Calu3 (cell line): ENCODE measurements around the gene MYOC. TPM values are rescaled to one million over a fixed set of nuclear protein-coding genes. Genes with fewer than 3 reads are reported as not detected.

Experiments used
- BruUV-seq: library from RNA; stranded (reverse); fragments of 400-500 nt; replicated peaks from 2 replicates; lab custom pipeline; 2021; lab: Mats Ljungman, UMichigan
- CTCF ChIA-PET: fragments of 300-600 bp; sonication (Branson Sonifier 250); formaldehyde crosslinking; loops from one replicate; lab custom pipeline; 2022; ENCODE audit warnings: antibody characterized with exemption; lab: Charles Lee
- DNase-seq: peaks from one replicate; pipeline ENCODE4 v3.0.0; 2022
- H3K27ac Mint-ChIP-seq: one replicate; pipeline ENCODE4 v1.8.0; 2022; ENCODE audit warnings: mixed read lengths; ENCODE audit not compliant: unreplicated experiment
- H3K27me3 Mint-ChIP-seq: one replicate; pipeline ENCODE4 v1.8.0; 2022; ENCODE audit warnings: mixed read lengths; ENCODE audit not compliant: unreplicated experiment
- H3K36me3 Mint-ChIP-seq: one replicate; pipeline ENCODE4 v1.8.0; 2022; ENCODE audit warnings: mild to moderate bottlenecking, moderate library complexity, mixed read lengths; ENCODE audit not compliant: insufficient read depth, unreplicated experiment
- H3K4me1 Mint-ChIP-seq: one replicate; pipeline ENCODE4 v1.8.0; 2022; ENCODE audit warnings: mild to moderate bottlenecking, low read depth, mixed read lengths; ENCODE audit not compliant: unreplicated experiment
- H3K4me3 Mint-ChIP-seq: one replicate; pipeline ENCODE4 v1.8.0; 2022; ENCODE audit warnings: mild to moderate bottlenecking, low read depth, moderate library complexity, mixed read lengths; ENCODE audit not compliant: unreplicated experiment
- H3K9me3 Mint-ChIP-seq: one replicate; pipeline ENCODE4 v1.8.0; 2022; ENCODE audit warnings: low read depth, mixed read lengths; ENCODE audit not compliant: unreplicated experiment
- intact Hi-C: fragments of 100-400 bp; cut with micrococcal nuclease; formaldehyde crosslinking; loops from one replicate; pipeline ENCODE4 v1.10.0; 2022; ENCODE audit not compliant: unreplicated experiment
- total RNA-seq: library from RNA; stranded (reverse); gene quantifications from 2 replicates; pipeline ENCODE4 v1.2.3, GENCODE V29; 2022
- TF ChIP-seq, protein P1 (sequence below): fragments of 200-600 bp; IDR thresholded peaks from one replicate; pipeline ENCODE4 v1.8.0; 2022; ENCODE audit warnings: antibody characterized with exemption; ENCODE audit not compliant: unreplicated experiment

The MYOC gene
- total RNA-seq, 1 experiment from 2014 or later, result not detected

DNA sequence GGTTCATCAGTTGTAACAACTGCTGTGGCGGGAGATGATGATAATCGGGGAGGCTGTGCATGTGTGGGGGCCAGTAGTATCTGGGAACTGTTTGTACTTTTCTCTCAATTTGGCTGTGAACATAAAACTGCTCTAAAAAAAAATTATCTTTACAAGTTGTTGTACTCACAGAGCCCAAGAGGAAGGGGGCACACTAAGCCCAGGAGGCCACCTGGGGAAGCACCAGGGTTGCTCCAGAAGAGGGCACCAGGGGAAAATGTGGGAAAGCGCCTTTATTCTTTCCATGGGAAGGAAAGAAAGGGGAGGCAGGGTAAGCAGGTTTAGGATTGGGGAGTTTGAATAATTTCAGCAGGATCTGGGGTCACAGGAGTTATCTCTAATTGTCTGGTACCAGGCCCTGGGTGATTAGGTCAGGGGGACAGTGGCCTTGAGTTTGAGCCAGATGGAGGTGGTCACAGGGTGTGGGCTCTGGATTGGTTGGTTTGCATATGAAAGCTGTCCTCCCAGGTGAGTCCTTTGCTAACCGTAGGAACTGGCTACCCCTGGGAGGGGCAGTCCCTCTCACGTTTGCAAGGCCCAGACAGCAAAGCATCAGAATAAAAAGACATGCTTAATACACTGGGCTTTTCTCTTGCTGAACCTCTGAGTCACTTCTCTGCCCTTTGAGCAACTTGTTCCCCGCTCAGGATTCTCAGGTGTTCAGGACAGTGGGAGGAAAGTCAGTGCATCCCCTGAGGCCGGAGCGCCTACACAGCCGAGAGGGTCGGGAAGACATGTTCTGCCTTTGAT, 11.2 kb downstream of the MYOC start:
- DNase-seq, result no peak
- no peaks in the 10 kb centered on the region for H3K9me3 Mint-ChIP-seq
- peaks cover 25% of the 10 kb centered on the region for H3K4me1 Mint-ChIP-seq
- H3K36me3 Mint-ChIP-seq, result no peaks in the 10 kb centered on the region
- TF ChIP-seq, protein P1, sequence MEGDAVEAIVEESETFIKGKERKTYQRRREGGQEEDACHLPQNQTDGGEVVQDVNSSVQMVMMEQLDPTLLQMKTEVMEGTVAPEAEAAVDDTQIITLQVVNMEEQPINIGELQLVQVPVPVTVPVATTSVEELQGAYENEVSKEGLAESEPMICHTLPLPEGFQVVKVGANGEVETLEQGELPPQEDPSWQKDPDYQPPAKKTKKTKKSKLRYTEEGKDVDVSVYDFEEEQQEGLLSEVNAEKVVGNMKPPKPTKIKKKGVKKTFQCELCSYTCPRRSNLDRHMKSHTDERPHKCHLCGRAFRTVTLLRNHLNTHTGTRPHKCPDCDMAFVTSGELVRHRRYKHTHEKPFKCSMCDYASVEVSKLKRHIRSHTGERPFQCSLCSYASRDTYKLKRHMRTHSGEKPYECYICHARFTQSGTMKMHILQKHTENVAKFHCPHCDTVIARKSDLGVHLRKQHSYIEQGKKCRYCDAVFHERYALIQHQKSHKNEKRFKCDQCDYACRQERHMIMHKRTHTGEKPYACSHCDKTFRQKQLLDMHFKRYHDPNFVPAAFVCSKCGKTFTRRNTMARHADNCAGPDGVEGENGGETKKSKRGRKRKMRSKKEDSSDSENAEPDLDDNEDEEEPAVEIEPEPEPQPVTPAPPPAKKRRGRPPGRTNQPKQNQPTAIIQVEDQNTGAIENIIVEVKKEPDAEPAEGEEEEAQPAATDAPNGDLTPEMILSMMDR, result no peak
- no peak overlapping the region for H3K27ac Mint-ChIP-seq
- H3K27me3 Mint-ChIP-seq, result peaks cover 19% of the 10 kb centered on the region
- no TSS peak for BruUV-seq
- CTCF ChIA-PET, result interaction anchor here (0.6 kb wide), 1 partner anchor 68 kb away, joined by 4 read pairs; no protein-coding TSS in a partner anchor
- intact Hi-C loops, result loop anchor here (10.0 kb wide), 2 partner anchors 134 to 164 kb away; no protein-coding TSS in a partner anchor
- H3K4me3 Mint-ChIP-seq, result no peak overlapping the region

DNA sequence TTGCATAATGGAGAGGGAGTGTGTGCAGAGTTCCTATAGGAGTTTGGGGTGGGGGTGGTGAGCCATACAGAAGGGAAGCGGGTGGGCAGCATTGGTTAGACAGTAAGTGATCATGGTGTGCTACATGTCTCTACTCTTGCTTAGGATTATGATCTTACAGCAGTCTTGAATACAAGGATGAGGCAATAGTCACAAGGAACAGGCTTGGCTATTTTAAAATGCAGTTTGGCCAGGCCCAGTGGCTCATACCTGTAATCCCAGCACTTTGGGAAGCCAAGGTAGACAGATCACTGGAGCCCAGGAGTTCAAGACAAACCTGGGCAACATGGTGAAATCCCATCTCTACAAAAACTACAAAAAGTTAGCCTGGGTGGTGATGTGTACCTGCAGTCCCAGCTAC, 12.3 kb downstream of the MYOC start:
- H3K27me3 Mint-ChIP-seq, result peaks cover 19% of the 10 kb centered on the region
- no TSS peak for BruUV-seq
- no peak overlapping the region for H3K27ac Mint-ChIP-seq
- peaks cover 19% of the 10 kb centered on the region for H3K4me1 Mint-ChIP-seq
- H3K9me3 Mint-ChIP-seq, result no peaks in the 10 kb centered on the region
- CTCF ChIA-PET, result interaction anchor here (0.6 kb wide), 1 partner anchor 130 kb away, joined by 3 read pairs; no protein-coding TSS in a partner anchor
- H3K36me3 Mint-ChIP-seq, result no peaks in the 10 kb centered on the region
- no peak overlapping the region for H3K4me3 Mint-ChIP-seq
- TF ChIP-seq, protein P1, result no peak
- DNase-seq, result no peak
- intact Hi-C loops, result loop anchor here (10.0 kb wide), 2 partner anchors 135 to 165 kb away; no protein-coding TSS in a partner anchor

DNA sequence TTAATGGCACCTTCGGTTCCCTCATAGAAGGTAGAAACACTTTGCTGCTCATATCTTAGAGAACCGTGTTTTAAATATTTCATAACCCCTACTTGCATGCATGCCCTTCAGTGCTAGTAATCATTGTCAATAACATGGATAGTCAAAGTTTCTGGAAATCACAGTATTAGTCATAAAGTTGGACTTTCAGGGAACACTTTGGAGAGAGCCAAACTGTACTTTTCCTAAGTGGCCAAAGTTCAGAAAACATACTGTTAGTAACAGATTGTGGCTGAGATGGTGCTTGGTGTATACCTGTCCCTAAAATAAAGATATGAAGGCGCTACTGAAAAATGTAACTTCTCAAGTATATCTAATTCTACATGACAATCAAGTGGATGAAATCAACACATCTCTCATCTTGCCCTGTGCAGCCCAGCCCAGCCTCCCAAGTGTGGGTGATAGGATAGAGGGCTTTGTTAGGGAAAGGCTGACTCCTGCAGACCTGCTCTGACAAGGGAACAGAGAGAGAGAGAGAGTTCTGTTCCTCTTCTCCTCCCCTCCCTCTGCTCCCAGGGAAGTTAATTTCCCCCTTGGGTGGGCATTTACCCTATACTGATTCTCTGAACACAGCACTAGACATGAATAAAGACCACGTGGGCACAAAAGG, 14.4 kb downstream of the MYOC start:
- CTCF ChIA-PET, result no interaction called here
- Mint-ChIP-seq H3K4me3 (no peak overlapping the region), H3K27me3 (peaks cover 24% of the 10 kb centered on the region), H3K4me1 (peaks cover 11% of the 10 kb centered on the region), H3K27ac (no peak overlapping the region), H3K36me3 (no peaks in the 10 kb centered on the region), H3K9me3 (no peaks in the 10 kb centered on the region)
- intact Hi-C loops, result no loop called here
- TF ChIP-seq, protein P1, result no peak
- no TSS peak for BruUV-seq
- no peak for DNase-seq

DNA sequence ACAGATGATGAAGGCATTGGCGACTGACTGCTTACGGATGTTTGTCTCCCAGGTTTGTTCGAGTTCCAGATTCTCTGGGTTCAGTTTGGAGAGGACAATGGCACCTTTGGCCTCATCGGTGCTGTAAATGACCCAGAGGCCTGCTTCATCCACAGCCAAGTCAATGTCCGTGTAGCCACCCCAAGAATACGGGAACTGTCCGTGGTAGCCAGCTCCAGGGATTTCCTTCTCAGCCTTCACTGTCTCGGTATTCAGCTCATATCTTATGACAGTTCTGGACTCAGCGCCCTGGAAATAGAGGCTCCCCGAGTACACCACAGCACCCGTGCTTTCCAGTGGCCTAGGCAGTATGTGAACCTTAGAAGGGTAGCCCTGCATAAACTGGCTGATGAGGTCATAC, 16.3 kb downstream of the MYOC start:
- intact Hi-C loops, result no loop called here
- BruUV-seq, result no TSS peak
- no peak for DNase-seq
- Mint-ChIP-seq H3K27me3 (peaks cover 33% of the 10 kb centered on the region), H3K27ac (no peak overlapping the region), H3K4me3 (no peak overlapping the region), H3K36me3 (no peaks in the 10 kb centered on the region), H3K4me1 (peaks cover 5% of the 10 kb centered on the region), H3K9me3 (no peaks in the 10 kb centered on the region)
- TF ChIP-seq, protein P1, result no peak
- CTCF ChIA-PET, result interaction anchor here (0.9 kb wide), 1 partner anchor 9 kb away, joined by 3 read pairs; no protein-coding TSS in a partner anchor
